Astrocyte (in vitro differentiated cells and primary cell): ENCODE results near the gene STK4.

Source experiments
- CTCF ChIP-seq: IDR thresholded peaks from 2 replicates; pipeline ENCODE4 v1.5.1; 2011; ENCODE audit warnings: low read depth, mild to moderate bottlenecking, inconsistent platforms, low read length, moderate library complexity; ENCODE audit not compliant: insufficient read depth
- EZH2 ChIP-seq: IDR thresholded peaks from 2 replicates; pipeline ENCODE4 v1.6.1; 2012; ENCODE audit warnings: mild to moderate bottlenecking, low read length, inconsistent platforms; ENCODE audit not compliant: insufficient read depth

DNA sequence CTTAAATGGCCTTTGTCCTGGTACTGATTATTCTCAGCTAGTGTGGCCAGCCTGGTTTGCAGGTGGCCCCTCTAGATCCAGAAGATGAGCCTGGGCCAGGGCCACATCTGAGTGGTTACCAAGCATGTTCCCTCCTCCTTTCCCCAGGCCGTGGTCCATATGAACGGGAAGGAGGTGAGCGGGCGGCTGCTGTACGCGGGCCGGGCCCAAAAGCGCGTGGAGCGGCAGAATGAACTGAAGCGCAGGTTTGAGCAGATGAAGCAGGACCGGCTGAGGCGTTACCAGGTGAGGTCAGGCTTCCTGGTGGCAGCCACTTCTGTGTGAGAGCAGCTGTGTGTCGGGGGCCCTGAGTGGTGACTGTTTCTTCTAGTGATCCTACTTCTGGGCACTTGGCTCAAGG lies 44.9 kb upstream of the STK4 start:
- TF ChIP-seq CTCF (no peak), EZH2 (no peak)
